GM18907 (cell line): ENCODE data around the gene SLC25A10.
"Not testable (repeated sequence)": the region's sequence is repeated elsewhere in the genome, so short reads cannot be mapped to it uniquely, and the experiment has no call there.

Experiments
- ATAC-seq: cut with Tn5 transposase; IDR thresholded peaks from one replicate; pipeline ENCODE4 v1.9.1; 2021; ENCODE audit warnings: mild to moderate bottlenecking, moderate library complexity; ENCODE audit not compliant: unreplicated experiment

SLC25A10 gene

DNA sequence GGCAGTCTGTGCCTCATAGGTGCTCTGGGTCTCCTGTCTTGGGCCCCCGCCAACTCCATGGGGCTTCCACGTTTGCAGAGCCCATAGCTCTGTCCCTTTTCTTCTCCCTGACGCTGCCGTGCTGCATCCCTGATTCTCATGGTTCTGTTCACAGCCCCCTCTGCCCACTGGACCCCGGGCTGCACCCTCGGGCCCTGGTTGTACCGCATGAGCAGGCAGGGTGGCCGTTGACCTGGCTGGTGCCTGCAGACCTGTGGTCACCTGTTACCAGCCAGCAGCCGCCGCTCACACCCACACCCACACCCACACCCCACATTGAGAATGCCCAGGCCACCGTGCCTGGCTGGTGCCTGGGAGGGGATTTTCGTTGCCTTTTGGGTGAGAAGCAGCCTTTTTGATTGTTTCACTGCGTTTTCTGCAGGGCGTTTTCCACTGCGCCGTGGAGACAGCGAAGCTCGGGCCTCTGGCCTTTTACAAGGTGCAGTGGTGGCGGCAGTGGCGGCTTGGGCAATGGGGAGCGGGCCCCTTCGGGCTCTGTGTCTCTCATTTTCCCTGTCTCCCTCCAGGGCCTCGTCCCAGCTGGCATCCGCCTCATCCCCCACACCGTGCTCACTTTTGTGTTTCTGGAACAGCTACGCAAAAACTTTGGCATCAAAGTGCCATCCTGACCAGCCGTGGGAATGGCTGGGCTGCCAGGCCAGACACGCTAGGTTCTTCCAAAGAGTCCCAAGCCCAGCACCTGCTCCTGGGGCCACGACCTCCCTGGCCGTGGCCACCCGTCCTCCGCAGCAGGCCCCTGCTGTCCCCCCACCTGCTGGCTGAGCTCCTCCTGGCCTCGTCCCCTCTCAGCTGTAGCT, 7.6 kb downstream of the SLC25A10 start:
- no peak for ATAC-seq

DNA sequence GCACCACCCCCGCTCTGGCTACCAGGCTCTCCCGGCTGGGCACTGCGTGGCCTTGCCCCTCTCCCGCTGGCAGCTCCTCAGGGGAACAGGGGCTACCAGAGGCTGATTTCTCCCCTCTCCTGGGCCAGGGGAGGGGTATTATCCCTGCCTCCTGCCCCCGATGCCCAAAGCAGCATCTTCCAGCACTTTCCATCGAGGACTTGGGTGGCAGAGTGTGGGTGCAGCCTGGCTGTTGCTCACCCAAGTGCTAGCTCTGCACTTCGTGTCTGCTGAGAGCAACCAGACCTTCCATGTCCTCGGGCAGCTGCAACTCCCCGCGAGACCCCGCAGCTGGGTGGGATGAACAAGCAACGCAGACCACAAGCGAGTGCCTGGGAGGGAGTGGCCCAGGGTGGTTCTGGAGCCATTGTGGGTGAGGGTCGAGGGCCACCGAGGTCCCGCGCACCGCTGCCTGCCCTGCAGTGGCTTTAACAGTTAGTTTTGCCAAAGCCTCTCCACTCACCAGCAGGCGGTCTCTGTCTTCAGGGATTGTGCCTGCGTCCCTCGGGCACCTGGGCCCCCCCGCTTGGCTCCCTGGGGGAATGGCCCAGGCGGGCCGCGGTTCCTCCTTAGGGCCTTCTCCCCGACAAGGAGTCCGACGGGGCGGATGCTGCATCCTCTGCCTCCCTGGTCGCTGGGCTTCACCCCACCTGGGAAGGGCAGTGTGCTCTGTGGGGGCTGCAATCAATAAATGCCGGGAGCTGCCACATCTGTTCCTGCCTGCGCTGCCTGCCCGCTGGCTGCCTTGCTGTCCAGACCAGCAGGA, 8.4 kb downstream of the SLC25A10 start:
- no peak for ATAC-seq

DNA sequence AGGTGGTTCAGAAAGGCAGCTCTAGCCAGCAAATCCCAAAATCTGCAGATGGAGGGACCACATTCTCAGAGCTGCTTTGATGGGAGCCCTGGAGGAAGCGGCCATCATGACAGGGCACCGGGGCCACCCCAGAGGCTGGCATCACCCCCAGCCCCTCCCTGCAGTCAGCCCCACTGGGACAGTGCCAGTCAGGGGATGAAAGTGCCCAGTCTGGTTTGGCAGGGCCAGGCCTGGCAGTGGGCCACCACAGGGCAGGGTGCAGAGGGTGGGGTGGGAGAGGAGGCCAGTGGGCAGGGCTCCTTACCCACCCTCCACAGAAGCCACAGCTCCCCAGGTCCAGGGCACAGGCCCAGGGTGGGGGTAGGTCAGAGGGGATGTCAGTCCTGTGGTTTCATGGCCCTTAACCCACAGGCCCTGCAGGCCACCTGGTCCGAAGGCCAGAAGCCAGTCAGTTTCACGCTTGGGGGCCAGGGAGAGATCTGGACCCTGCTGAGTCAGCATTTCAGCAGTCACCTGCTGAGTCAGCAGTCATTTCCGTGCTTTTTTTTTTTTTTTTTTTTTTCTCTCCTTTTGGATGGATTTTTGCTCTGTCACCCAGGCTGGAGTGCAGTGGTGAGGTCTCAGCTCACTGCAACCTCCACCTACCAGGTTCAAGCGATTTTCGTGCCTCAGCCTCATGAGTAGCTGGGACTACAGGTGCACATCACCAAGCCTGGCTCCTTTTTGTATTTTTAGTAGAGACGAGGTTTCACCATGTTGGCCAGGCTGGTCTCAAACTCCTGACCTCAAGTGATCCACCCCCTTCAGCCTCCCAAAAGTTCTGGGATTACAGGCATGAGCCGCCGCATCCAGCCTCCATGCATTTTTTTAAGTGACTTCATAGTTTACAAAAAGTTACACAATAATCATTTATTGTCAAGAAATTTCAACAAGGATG, 10.4 kb downstream of the SLC25A10 start:
- ATAC-seq = no peak

DNA sequence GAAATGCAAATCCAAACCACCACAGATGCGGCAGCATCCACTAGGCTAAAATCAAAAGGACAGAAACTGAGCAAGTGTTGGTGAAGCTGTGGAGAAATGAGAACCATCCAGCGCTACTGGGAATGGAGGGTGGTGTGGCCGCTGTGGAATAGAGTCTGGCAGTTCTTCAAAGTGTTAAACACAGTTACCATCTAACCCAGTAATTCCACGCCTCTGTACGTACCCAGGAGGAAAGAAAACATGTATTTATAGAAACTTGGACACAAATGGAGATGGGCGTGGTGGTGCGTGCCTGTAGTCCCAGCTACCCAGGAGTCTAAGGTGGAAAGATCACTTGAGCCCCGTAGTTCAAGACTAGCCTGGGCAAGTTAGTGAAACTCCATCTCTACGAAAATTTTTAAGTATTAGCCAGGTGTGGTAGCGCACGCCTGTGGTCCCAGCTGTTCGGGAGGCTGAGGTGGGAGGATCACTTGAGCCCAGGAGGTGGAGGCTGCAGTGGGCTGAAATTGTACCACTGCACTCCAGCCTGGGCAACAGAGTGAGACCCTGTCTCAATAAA, 11.6 kb downstream of the SLC25A10 start:
- no peak for ATAC-seq

GRCh38 chr17:81725439-81725838, 13.4 kb downstream of the SLC25A10 start:
- no peak for ATAC-seq

DNA sequence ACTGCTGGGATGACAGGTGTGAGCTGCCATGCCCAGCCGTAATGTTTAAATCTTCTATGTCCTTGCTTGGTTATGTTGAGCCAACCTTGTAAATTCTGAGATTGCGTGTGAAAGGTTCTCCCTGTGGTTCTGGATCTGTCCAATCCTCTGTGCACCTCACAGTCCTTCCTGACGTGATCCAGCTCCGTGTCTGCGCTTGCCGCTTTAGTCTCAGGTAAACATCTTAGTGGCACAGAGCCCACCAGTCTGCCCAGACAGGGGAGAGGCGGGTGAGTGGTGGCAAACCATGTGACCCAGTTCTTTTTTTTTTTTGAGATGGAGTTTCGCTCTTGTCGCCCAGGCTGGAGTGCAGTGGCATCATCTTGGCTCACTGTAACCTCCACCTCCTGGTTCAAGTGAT, 13.9 kb downstream of the SLC25A10 start:
- no peak for ATAC-seq

DNA sequence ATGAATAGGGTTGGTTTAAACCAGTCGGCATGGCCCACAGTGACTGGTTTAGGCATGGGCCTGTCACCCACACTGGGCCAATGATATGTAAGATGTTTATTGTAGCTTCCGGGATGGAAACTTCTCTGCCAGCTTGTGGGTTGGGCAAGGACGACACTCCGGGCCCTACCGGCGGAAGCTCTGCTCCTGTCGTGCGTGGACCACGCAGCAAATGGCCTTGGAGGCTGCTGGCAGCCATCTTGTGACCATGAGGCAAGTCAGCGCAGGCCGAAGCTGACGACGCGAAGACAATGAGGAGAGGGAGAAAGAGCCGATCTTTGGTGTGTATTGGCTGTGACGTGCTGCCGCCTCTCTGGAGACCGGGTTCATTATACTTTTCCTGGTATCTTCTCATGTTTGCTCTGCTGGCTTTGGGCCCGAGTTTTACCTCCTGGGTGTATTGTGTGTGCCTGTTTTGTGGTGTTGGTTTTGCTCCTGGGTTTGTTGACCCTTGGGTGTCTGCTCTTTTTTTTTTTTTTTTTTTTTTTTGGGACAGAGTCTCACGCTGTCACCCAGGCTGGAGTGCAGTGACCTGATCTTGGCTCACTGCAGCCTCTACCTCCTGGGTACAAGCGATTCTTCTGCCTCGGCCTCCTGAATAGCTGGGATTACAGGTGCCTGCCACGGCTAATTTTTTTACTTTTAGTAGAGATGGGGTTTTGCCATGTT, 15.4 kb downstream of the SLC25A10 start:
- no peak for ATAC-seq

DNA sequence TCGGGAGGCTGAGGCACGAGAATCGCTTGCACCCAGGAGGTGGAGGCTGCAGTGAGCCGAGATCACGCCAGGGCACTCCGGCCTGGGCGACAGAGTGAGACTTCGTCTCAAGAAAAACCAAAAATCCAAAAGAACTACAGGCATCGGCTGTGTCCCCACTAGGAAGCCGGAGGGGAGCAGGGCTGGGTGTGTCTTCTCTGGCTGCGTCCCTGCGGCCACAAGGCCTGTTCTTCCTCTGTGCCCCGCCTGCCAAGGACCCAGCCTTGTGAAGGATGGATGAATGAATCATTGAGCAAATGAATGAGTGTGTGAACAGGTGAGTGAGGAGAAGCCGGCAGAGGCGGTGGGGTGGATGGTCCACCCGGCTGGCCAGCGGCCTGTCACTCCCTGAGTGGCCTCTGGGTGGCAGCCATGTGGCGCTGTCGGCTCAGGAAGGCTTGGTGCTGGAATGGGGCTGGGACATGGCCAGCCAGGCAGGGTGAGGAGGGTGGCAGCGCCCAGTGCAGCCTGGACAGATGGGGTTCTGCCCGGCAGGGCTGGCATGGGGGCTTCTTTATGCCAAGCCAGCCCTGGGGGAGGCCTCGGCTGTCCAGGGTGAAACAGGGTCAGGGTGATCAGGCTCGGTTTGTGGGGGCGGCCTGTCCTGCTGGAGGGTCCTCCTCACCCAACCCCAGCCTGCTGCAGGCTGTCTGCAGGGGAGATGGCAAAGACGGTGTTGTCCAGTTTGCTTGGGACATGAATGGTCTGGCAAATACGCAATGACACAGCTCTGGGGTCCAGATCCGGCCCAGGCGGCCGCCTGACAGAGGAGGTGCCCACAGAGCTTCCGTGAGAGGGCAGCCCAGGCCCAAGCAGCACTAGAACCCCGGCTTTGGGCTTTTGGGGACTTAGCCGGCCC, 21.7 kb downstream of the SLC25A10 start:
- ATAC-seq = no peak

GRCh38 chr17:81734405-81735263, 22.6 kb downstream of the SLC25A10 start:
- ATAC-seq = no peak

GRCh38 chr17:81735264-81736102, 23.4 kb downstream of the SLC25A10 start:
- no peak for ATAC-seq

GRCh38 chr17:81737947-81738800, 26.1 kb downstream of the SLC25A10 start:
- no peak for ATAC-seq

- no peak for ATAC-seq
Measured at GRCh38 chr17:81738801-81739393, 26.8 kb downstream of the SLC25A10 start.

- not testable (repeated sequence) for ATAC-seq
Measured at GRCh38 chr17:81739593-81739992, 27.5 kb downstream of the SLC25A10 start.

- ATAC-seq = no peak
Measured at GRCh38 chr17:81740395-81740961, 28.4 kb downstream of the SLC25A10 start.

DNA sequence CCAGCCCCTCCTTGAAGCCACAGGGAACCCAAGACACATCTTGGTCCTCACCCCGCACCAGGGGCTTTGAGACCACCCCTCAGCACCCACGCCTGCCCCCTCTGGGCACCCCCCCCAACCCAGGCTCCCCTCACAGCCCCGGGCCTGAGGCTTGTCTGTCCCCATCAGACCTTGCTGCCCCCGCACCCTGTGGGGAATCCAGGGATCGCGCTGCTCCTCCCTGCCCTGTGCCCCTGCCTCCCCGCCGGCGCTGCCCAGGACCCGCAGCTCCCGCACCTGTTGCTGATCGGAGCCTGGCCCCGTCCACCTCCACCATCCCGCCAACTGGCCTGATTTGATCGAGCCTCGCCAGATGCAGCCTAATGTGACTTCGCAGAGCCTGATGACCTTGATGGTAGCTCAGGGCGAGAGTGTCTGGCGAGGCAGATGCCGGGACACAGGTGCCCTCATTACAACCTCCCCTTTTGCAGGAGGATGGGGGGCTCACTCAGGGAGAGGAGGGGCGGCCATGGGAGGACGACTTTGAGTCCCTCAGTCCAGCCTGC, 29.0 kb downstream of the SLC25A10 start:
- no peak for ATAC-seq
